NCI-H345 treated with DMSO at 0.1 percent for 48 hours (cell line): ENCODE data around the gene TMEM175.
A peak's percentile ranks its signal among the peaks of the same experiment; 100 is the strongest.

Source experiments
- DNase-seq: peaks from one replicate; lab custom pipeline; 2025; ENCODE audit not compliant: unreplicated experiment; lab: John Stamatoyannopoulos, UW

Gene TMEM175

GRCh38 chr4:931960-932712 lies at the start of gene TMEM175, which contains the start of gene GAK:
TMEM175 (plus strand) TSS chr4:932460; CDS start chr4:947740, 15,280 bp downstream.
GAK (minus strand) TSS chr4:932316; CDS start chr4:932187, 129 bp downstream.
- DNase-seq, result peak; percentile 73

DNA sequence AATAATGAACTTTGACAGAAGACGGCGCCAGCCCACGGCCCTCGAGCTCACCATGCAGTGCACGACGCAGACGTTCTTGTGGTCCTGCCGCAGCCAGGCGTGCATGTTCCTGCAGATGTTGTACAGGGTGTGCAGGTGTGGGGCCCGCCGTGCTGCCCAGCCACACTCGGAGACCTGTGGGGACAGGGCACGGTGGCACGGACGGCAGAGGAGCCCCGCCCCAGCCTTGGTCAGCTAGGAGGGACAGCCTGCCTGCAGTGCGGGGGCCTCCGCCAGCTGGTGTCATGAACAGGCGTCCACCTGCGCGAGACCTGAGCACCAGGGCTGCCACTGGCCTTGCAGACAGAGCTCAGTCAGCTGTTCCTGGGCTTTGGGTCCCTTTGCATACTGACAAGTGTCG lies 49.6 kb upstream of the TMEM175 start:
- no peak for DNase-seq

GRCh38 chr4:883377-884095 lies 48.7 kb upstream of the TMEM175 start:
- no peak for DNase-seq

DNA sequence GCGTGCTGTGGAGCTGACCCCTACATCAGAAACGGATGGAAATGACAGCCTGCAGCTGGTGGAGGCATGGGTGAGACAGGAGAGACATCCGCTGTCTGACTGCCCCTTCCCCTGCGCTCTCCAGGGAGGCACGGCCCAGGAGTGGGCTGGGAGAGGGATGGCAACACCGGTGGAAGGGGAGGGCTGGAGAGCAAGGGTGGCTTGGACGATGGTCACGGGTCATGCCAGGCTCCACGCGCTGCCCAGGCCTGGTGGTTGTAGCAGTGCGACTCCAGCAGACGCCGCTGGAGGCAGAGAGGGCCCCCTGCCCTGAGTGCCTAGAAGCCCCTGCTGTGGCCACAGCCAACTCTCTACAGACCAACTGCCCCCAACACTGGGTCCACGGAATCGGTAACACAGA lies 48.0 kb upstream of the TMEM175 start:
- no peak for DNase-seq

DNA sequence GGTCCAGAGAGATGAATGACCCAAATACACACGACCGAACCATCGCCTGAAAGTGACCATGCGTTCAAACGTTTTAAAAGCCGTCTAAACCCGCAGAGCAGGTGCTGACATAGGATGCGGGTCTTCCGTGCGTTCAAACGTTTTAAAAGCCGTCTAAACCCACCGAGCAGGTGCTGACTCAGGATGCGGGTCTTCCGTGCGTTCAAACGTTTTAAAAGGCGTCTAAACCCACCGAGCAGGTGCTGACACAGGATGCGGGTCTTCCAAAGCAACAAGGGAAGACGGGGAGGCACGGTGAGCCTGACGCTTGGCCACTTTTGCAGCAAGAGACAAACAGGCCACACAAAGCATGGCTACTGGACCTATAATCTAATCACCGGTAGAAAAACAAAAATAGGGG lies 47.4 kb upstream of the TMEM175 start:
- no peak for DNase-seq

DNA sequence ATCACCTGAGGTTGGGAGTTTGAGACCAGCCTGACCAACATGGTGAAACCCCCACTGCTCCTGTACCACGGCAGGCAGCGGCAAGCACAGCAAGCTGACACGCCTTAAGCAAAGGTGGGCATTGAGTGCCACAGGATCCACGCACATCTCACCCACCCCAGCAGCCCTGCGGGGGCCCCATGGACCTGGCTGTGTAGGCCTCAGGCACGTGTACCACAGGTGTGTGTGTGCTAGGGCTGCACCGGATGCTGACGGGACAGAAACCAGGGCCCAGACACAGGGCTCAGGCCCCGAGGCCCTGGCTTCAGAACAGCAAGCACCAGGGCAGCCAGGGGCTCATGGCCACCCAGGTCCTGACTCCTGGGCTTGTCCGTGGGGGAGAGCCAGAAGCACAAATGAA lies 46.9 kb upstream of the TMEM175 start:
- no peak for DNase-seq

DNA sequence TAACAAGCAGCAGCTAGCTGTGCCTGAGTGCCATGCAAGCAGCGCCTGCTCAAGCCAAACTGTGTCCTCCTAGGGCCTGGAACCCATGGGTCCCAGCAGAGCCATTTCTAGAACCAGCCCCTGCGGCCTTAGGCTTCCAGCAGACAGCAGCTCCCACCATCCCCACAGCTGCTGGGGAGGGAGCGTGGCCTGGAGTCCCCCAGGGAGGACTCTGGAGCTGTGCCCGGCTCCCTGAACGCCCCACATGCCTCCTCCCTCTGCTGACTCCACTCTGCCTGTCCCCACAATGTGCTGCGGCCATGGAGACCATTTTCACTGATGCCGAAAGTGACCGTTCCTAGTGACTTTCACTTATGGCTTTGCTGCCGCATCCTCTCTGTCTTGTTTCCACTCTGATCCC lies 46.0 kb upstream of the TMEM175 start:
- DNase-seq, result no peak

DNA sequence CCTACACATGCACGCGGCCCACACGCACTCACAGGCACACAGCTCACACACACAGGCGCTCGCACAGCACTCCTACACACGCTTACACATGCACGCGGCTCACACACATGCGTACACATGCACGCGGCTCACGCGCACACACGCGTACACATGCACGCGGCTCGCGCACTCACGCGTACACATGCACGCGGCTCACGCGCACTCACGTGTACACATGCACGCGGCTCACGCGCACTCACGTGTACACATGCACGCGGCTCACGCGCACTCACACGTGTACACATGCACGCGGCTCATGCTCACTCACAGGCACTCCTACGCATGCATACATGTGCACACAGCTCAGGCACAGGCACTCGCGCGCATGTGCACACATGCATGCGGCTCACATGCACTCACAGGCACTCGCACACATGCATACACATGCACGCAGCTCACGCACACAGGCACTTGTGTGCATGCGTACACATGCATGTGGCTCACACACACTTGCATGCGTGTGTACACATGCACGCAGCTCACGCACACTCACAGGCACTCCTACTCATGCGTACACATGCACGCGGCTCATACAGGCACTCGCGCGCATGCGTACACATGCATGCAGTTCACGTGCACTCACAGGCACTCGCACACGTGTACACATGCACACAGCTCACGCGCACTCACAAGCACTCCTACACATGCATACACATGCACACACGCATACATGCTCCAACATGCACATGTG lies 45.1 kb upstream of the TMEM175 start:
- no peak for DNase-seq

DNA sequence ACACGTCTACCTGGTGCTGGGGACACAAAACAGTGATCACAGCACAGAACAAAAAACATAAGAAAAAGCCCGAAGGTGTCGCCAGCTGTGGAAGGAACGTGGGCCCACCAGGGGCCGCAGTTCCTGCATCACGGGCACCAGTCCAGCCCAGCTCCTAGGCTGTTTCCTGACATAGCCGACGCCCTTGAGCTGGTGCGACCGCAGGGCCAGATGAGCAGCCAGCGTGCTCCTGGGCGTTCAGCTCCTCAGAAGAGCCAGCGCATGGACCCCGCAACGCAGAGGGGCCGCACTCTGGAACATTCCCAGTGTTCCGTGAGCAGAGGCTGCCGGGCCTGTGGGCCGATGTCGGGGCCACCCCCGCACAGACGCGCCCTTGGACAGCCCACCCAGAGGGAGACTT lies 44.2 kb upstream of the TMEM175 start:
- no peak for DNase-seq

- DNase-seq, result no peak
These were observed 42.7 kb upstream of the TMEM175 start for GRCh38 chr4:889516-889915.

DNA sequence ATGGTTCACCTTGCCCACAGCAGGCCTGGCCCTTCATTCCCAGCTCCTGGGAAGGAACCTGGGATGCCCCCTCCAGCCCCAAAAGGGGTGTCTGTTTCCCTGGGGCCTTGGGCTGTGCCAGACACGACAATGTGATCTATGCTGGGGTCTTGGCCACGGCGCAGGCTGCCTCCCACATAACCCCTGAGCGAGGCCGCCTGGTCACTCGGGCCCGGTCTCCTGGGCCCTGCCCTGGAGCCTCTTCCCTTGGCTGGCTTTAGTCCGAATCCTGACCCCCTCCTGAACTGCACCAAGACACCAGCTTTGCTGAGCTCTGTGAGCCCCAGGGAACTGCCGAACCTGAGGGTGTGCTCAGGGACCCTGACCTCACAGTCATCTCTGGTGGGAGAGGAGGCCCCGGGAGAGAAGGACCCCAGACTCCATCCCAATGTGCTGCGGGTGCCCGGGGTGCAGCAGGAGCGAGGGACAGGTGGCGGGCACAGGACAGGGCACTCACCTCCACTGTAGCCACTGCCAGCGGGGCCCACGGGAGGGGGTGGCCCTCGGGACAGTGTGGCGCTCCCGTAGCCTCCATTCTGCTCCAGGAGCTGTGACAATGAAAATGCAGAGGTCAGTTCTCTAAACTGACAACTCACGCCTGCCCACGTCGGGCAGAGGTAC lies 42.1 kb upstream of the TMEM175 start:
- no peak for DNase-seq

GRCh38 chr4:891747-892146 lies 40.5 kb upstream of the TMEM175 start:
- no peak for DNase-seq

- no peak for DNase-seq
These were observed 39.5 kb upstream of the TMEM175 start for GRCh38 chr4:892780-893179.

DNA sequence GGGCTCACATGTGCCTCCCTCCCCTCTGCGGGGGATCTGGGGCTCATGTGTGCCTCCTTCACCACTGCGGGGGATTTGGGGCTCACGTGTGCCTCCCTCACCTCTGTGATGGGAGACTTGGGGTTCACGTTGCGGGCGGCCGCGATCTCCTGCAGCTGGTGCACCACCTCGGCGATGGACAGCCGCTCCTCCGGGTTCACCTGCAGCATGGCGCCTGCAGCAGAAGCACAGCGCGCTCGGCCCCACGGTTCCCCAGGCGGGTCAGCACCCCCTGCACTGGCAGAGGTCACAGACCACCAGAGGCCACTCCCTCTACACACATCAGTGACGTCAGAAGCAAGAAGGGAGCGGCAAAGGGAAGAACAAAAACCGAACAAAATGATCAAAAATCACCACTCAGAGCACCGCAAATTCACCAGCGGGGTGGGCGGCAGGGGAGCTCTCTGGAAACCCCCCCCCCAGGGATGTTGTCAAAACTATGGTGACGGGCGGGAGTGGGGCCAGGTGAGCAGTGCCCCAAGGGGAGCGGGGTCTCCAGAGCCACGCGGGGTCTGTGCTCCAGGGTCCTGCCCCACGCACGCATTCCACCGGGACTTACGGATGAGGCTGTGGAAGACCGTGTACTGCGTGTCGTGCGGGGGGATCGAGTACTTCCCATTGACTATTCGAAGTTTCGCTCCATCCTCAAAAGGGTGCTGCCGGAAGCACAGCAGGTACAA lies 38.8 kb upstream of the TMEM175 start:
- DNase-seq, result no peak

DNA sequence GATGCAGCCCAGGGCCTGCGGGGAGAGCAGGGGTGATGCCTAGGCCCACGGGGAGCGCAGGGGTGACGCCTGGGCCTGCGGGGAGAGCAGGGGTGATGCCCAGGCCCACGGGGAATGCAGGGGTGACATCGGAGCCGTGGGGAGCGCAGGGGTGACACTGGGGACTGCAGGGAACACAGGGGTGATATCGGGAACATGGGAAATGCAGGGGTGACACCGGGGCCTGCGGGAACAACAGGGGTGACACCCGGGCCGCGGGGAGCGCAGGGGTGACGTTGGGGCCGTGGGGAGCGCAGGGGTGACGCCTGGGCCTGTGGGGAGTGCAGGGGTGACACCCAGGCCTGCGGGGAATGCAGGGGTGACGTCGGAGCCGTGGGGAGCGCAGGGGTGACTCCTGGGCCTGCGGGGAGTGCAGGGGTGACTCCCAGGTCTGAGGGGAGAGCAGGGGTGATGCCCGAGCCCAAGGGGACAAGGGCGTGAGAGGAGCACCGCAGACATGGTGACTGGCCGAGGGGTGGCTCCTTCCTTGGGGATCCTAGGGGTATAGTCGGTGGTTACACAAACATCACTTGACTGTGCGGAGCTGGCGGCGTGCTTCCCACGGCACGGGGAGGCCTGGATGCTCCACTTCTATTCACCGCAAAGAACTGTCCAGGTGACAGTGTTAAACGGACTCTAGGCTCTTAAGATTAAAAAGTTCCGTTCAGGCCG lies 38.1 kb upstream of the TMEM175 start:
- no peak for DNase-seq

DNA sequence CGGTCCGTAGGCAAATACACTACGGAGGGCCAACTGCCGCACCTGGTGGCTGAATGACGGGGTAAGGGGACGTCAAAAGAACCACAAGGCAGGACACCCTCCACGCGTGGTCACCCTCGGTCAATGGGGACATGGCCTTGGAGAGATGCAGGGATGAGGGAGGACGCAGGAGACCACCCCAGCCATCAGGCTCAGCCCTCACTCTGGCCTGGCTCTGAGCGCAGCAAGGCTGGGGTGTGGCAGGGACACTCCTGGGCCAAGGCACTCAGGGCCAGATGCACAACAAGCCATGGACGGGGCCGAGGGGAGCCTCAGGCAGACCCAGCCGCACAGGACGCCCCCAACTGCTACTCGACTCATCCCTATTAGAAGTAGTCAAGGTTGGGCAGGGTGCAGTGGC lies 36.7 kb upstream of the TMEM175 start:
- DNase-seq, result no peak

DNA sequence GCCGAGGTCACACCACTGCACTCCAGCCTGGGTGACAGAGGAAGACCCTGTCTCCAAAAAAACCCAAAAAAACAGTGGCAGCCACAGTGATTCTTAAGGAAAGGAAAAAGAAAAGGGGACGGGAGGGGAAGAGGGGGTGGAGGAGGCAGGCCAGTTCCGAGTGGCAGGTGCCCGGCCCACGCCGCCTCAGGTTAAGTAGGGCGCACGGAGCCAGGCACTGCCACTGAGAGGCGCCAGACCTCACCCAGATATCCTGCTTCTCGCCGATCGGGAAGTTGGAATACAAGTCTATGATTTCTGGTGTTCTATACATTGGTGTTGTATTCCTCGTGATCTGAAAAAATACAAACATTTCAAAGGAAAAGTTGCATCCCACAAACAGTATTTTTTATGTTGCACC lies 36.0 kb upstream of the TMEM175 start:
- DNase-seq, result no peak

DNA sequence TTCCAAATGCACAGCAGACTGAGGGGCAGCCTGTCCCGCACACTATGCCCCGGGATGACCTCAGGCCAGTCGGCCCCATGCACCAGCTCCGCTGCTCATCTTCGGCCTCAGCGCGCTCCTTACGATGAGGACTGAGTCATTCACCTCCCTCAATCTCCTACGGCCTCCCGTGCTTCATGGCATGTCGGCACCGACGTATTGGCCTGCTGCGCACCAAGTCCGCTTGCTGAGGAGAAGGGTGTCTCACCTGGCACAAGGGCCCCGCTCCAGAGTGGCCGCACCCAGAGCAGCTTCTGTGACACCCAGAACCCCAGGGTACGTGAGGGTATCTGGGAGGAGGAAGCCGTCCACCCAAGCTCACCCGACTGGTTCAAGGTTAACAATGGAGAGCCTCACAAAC lies 35.6 kb upstream of the TMEM175 start:
- DNase-seq, result no peak

GRCh38 chr4:898123-898522 lies 34.1 kb upstream of the TMEM175 start:
- DNase-seq, result no peak
